Chondrocyte (in vitro differentiated cells): Measurements from ENCODE around the gene TEX2. TPM values are rescaled to one million over a fixed set of nuclear protein-coding genes. Genes with fewer than 3 reads are reported as not detected.
A peak's percentile ranks its signal among the peaks of the same experiment; 100 is the strongest.

Source experiments
- DNase-seq: peaks from one replicate; pipeline ENCODE4 v3.0.0; 2021; ENCODE audit warnings: mixed read lengths, low spot score
- H3K27ac Mint-ChIP-seq: one replicate; pipeline ENCODE4 v1.8.0; 2021; ENCODE audit warnings: mild to moderate bottlenecking, moderate library complexity, mixed read lengths; ENCODE audit not compliant: unreplicated experiment
- H3K27me3 Mint-ChIP-seq: 2 replicates; pipeline ENCODE4 v1.8.0; 2021; ENCODE audit warnings: low read depth, mixed read lengths
- H3K36me3 Mint-ChIP-seq: 2 replicates; pipeline ENCODE4 v1.8.0; 2021; ENCODE audit warnings: low read depth, mixed read lengths
- H3K4me1 Mint-ChIP-seq: 2 replicates; pipeline ENCODE4 v1.8.0; 2021; ENCODE audit warnings: low read depth, mild to moderate bottlenecking, mixed read lengths
- H3K4me3 Mint-ChIP-seq: one replicate; pipeline ENCODE4 v1.8.0; 2021; ENCODE audit warnings: mild to moderate bottlenecking, moderate library complexity, mixed read lengths; ENCODE audit not compliant: unreplicated experiment
- H3K9me3 Mint-ChIP-seq: 2 replicates; pipeline ENCODE4 v1.8.0; 2021; ENCODE audit warnings: low read depth, mixed read lengths
- total RNA-seq: library from RNA; stranded (reverse); gene quantifications from 3 replicates; pipeline ENCODE4 v1.2.1, GENCODE V29; 2021
- TF ChIP-seq, protein P1 (sequence below): fragments of 200-600 bp; sonication (generic); IDR thresholded peaks from 2 replicates; pipeline ENCODE4 v1.5.0; 2021; ENCODE audit warnings: antibody characterized with exemption, mild to moderate bottlenecking, moderate library complexity

TEX2 gene
- total RNA-seq, 1 donor from 2014 or later: 47.3 TPM

DNA sequence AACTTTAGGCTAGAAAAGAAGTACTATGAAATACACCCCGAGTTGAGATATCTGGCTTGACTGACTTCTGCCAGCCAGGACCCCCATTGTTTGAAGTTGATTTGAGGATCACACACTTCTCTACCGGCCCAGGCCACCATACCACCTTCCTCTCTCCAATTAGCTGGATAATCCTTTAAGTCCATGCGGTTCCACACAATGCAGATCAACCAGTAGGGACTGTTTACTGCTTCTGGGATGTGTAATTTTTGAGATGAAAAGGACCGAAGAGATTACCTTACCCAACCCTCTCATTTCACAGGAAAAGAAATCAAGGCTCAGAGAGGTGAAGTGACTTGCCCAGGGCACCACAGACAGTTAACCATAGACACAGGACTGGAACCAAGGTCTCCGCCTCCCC lies 153.7 kb downstream of the TEX2 start:
- Mint-ChIP-seq H3K36me3 (no peaks in the 10 kb centered on the region), H3K4me1 (peaks cover 47% of the 10 kb centered on the region), H3K4me3 (no peak overlapping the region), H3K9me3 (no peaks in the 10 kb centered on the region), H3K27me3 (no peaks in the 10 kb centered on the region), H3K27ac (peak overlapping the region; percentile 36)
- DNase-seq: no peak
- TF ChIP-seq, protein P1, sequence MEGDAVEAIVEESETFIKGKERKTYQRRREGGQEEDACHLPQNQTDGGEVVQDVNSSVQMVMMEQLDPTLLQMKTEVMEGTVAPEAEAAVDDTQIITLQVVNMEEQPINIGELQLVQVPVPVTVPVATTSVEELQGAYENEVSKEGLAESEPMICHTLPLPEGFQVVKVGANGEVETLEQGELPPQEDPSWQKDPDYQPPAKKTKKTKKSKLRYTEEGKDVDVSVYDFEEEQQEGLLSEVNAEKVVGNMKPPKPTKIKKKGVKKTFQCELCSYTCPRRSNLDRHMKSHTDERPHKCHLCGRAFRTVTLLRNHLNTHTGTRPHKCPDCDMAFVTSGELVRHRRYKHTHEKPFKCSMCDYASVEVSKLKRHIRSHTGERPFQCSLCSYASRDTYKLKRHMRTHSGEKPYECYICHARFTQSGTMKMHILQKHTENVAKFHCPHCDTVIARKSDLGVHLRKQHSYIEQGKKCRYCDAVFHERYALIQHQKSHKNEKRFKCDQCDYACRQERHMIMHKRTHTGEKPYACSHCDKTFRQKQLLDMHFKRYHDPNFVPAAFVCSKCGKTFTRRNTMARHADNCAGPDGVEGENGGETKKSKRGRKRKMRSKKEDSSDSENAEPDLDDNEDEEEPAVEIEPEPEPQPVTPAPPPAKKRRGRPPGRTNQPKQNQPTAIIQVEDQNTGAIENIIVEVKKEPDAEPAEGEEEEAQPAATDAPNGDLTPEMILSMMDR: no peak

DNA sequence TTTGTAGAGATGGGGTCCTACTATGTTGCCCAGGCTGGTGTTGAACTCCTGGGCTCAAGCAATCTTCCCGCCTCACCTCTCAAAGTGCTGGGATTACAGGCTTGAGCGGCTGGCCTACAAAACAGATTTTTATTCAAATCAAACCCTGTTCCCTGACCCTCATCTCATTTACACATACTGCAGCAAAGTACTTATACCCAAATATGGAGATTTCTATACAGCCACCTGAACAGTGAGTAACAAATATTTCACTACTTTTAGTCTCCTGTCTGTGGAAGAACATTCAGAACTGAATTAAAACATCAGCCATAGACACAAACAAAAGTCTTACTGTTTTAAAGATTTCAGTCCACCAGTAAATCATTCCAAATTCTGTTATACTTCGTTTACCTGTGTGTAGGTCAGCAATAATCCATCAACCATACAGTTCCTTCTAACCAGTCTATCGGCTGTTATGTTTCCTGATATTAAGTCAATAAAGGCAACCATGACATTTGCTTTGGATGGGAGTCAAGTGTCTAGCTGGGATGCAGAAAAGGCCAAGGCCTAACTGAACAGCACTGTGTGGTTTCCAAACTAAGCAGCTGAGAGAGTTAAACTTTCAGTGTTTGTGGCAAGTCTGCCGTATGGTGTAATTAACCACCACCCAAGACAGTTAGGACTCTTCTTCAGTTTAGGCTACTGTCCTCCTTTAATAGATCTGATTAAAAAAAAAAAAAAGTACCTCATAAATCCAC lies 155.4 kb downstream of the TEX2 start:
- H3K4me3 Mint-ChIP-seq: no peak overlapping the region
- no peak for DNase-seq
- H3K27ac Mint-ChIP-seq: peak overlapping the region; percentile 43
- H3K9me3 Mint-ChIP-seq: no peaks in the 10 kb centered on the region
- no peaks in the 10 kb centered on the region for H3K36me3 Mint-ChIP-seq
- TF ChIP-seq, protein P1: no peak
- H3K4me1 Mint-ChIP-seq: peaks cover 48% of the 10 kb centered on the region
- no peaks in the 10 kb centered on the region for H3K27me3 Mint-ChIP-seq

DNA sequence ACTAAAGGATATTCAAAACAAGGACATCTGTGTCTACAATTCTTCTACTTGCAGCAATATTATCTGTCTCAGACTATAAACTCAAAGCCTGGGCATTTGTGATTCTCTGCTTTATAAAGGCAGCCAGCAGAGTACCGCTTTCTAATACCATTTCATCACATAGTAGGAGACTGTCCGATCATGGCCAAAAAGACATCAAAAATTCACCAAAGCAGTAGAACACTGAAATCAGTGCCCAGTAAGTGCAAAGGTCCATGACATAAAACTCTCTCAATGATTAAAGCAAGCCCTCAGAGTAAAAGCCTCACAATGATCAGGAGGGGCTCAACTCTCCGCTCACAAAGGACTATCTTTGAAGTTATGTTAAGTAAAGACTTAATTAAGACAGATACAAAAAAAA lies 156.1 kb downstream of the TEX2 start:
- TF ChIP-seq, protein P1: no peak
- DNase-seq: no peak
- Mint-ChIP-seq H3K27ac (no peak overlapping the region), H3K4me1 (peaks cover 53% of the 10 kb centered on the region), H3K4me3 (no peak overlapping the region), H3K36me3 (no peaks in the 10 kb centered on the region), H3K9me3 (no peaks in the 10 kb centered on the region), H3K27me3 (no peaks in the 10 kb centered on the region)

DNA sequence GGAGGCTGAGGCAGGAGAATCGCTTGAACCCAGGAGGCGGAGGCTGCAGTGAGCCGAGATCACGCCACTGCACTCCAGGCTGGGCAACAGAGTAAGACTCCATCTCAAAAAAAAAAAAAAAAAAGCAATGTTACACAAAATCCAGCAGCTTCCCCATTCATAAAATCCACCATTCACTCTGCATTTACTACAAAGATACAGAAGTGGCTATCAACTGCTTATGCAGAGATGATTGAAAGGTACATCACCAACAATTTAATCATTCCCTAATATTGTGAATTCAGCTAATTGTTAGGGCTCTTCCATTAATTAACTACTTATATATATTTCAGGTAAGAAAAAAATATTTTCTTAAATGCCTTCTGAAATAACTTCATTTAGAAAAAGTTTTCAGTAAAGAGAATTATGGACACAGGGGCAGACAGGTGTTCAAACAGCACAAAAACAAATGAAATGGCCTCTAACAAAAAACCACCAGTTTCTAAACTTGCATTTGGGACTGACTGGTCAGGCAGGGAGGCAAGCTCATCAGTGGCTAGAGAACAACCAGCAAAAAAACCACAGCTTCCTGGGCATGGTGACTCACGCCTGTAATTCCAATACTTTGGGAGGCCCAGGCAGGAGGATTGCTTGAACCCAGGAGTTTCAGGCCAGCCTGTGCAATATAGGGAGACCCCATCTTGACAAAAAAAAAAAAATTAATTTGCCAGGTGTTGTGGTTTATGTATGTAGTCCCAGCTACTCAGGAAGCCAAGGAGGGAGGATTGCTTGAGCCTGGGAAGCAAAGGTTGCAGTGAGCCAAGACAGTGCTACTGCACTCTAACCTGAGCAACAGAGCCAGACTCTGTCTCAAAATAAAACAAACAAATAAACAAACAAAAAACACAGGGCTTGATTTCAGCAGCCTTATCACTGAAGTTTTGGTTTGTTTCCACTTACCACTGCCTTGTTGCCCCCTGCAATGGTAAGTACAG lies 159.4 kb downstream of the TEX2 start:
- TF ChIP-seq, protein P1: no peak
- no peak overlapping the region for H3K27ac Mint-ChIP-seq
- H3K36me3 Mint-ChIP-seq: no peaks in the 10 kb centered on the region
- no peak overlapping the region for H3K4me3 Mint-ChIP-seq
- H3K27me3 Mint-ChIP-seq: no peaks in the 10 kb centered on the region
- DNase-seq: no peak
- H3K4me1 Mint-ChIP-seq: peaks cover 33% of the 10 kb centered on the region
- H3K9me3 Mint-ChIP-seq: no peaks in the 10 kb centered on the region

DNA sequence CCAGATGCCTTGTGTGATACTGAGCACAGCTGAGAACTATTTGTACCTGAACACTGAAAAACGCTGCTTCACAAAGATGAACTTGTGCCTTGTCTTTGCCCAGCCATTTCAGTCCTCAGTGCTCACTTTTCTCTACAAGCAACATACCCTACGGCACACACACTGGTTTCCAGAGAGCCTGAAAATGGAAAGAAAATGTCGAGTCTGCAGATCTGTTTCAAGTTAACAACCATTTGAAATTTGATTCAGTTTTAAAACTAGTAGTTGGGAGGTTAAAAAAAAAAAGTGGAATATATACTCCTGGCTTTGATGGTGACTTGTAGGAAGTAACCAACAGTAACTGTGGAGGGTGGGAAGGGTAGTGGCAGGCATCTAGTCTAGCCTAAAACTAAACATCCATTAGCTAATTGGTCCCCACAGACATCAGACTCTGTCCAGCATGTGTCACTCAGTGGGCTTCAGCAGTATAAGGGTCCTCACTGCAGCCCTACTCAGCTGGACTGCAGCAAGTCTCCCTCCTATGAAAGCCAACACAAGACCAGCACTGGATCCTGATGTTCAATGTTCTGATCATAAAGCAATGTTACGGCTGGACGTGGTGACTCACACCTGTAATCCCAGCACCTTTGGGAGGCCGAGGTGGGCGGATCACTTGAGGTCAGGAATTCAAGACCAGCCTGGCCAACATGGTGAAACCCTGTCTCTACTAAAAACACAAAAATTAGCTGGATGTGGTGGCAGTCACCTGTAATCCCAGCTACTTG lies 160.3 kb downstream of the TEX2 start:
- no peak overlapping the region for H3K4me3 Mint-ChIP-seq
- DNase-seq: no peak
- TF ChIP-seq, protein P1: no peak
- no peak overlapping the region for H3K27ac Mint-ChIP-seq
- no peaks in the 10 kb centered on the region for H3K27me3 Mint-ChIP-seq
- peaks cover 34% of the 10 kb centered on the region for H3K4me1 Mint-ChIP-seq
- no peaks in the 10 kb centered on the region for H3K9me3 Mint-ChIP-seq
- H3K36me3 Mint-ChIP-seq: no peaks in the 10 kb centered on the region
